ENCODE data around the gene COG5. TPM values are rescaled to one million over a fixed set of nuclear protein-coding genes. Genes with fewer than 3 reads are reported as not detected.

The COG5 gene
- total and polyA plus RNA-seq, 2 of the 8 experiments (the other 6 are each of a cell fraction or from before 2014, with no cell fraction given), result 10.5 to 28.1 TPM

GRCh38 chr7:107233981-107234380 is 329.7 kb downstream of the COG5 start:
- 94% methylated on average over 1 of the region's 1 CpG; no CpG with 5 or more reads in 1 of the 2 experiments for WGBS, 2 experiments (ENCODE audit: extremely low coverage in 1 of 2, insufficient coverage in 1 of 2, insufficient read length in 1 of 2, insufficient replicate concordance in 2 of 2, low coverage in 1 of 2, low lambda C conversion rate in 2 of 2, missing lambda C conversion rate in 1 of 2)
- H4K20me1 ChIP-seq (replicated peaks in 1 of 2; ENCODE audit: control insufficient read depth in 1 of 2, insufficient read depth in 2 of 2, low read length in 2 of 2), result no peaks in the 10 kb centered on the region
- no peak overlapping the region for H3K14ac ChIP-seq (ENCODE audit: insufficient read length)
- no peak for FAIRE-seq
- no peak overlapping the region for H2AFZ ChIP-seq (ENCODE audit: low read length)
- H3K18ac ChIP-seq (ENCODE audit: extremely low read depth, low read length), result no peak overlapping the region
- H3K9ac ChIP-seq (replicated peaks in 1 of 4; ENCODE audit: extremely low read depth in 1 of 4, low read depth in 3 of 4, low read length in 3 of 4), result no peak overlapping the region
- no peak overlapping the region for H2AK5ac ChIP-seq (ENCODE audit: low read depth, low read length)
- no peak overlapping the region for H3K56ac ChIP-seq (replicated peaks; ENCODE audit: insufficient read length, low read depth, low read length)
- no peaks in the 10 kb centered on the region for H3K23me2 ChIP-seq (ENCODE audit: low read depth, low read length)
- H3K79me2 ChIP-seq (ENCODE audit: control insufficient read depth in 1 of 2, insufficient read depth in 2 of 2, low read length in 2 of 2), result no peaks in the 10 kb centered on the region
- H2BK5ac ChIP-seq (ENCODE audit: low read depth, low read length), result no peak overlapping the region
- no peak for DNase-seq (ENCODE audit: low read depth in 1 of 2, low spot score in 2 of 2)
- H3K9me3 ChIP-seq (ENCODE audit: insufficient read depth in 2 of 2, low read depth in 1 of 2, low read length in 1 of 2), result no peaks in the 10 kb centered on the region
- H4K5ac ChIP-seq (ENCODE audit: insufficient read length, low read depth, low read length), result no peak overlapping the region
- no peak overlapping the region for H3K27ac ChIP-seq (ENCODE audit: low read depth, low read length)
- H2BK12ac ChIP-seq (ENCODE audit: low read depth, low read length), result no peak overlapping the region
- H2BK20ac ChIP-seq (ENCODE audit: low read length), result no peak overlapping the region
- CTCF ChIA-PET (ENCODE audit: partially characterized antibody), result interaction anchor here (0.6 to 1.4 kb wide), 3 partner anchors 85 to 229 kb away, joined by 3 to 4 read pairs (median 3); no protein-coding TSS in a partner anchor
- H2BK15ac ChIP-seq (ENCODE audit: low read length), result no peak overlapping the region
- POLR2A ChIA-PET (ENCODE audit: partially characterized antibody), result no interaction called here
- H3K4me1 ChIP-seq (replicated peaks in 1 of 4; ENCODE audit: control insufficient read depth in 3 of 4, insufficient read depth in 4 of 4, low read length in 3 of 4), result peaks cover 0 to 9% (median 2%) of the 10 kb centered on the region in 4 experiments; a peak in 3 of 7 replicates
- H3K27me3 ChIP-seq (replicated peaks in 1 of 4; ENCODE audit: control insufficient read depth in 3 of 4, extremely low read depth in 1 of 4, insufficient read depth in 3 of 4, low read length in 3 of 4), result peaks cover 0 to 1% (median 0%) of the 10 kb centered on the region in 4 experiments; a peak in 1 of 7 replicates
- H4K8ac ChIP-seq (ENCODE audit: extremely low read depth, insufficient read depth, low read length), result no peak overlapping the region
- H2BK120ac ChIP-seq (replicated peaks; ENCODE audit: low read depth, low read length), result no peak overlapping the region
- H3K36me3 ChIP-seq (ENCODE audit: control insufficient read depth in 2 of 4, insufficient read depth in 4 of 4, low read length in 3 of 4), result no peaks in the 10 kb centered on the region
- H3K4me3 ChIP-seq (ENCODE audit: extremely low read depth in 1 of 4, insufficient read depth in 2 of 4, low read depth in 3 of 4, low read length in 4 of 4), result no peak overlapping the region
- H3K4ac ChIP-seq (replicated peaks; ENCODE audit: insufficient read length, low read depth, low read length), result no peak overlapping the region
- H4K91ac ChIP-seq (replicated peaks; ENCODE audit: insufficient read length, low read length), result no peak overlapping the region
- H3K4me2 ChIP-seq (ENCODE audit: insufficient read depth in 1 of 2, low read depth in 2 of 2, low read length in 2 of 2), result no peak overlapping the region
- no peak overlapping the region for H3K23ac ChIP-seq (ENCODE audit: insufficient read length)
- no peaks in the 10 kb centered on the region for H3K79me1 ChIP-seq (ENCODE audit: low read depth, low read length)
- TF ChIP-seq FOSL1 (IDR thresholded peaks at IDR 0.05; ENCODE audit: insufficient read depth, low read depth, low read length), result no peak
- TF ChIP-seq E2F6 (IDR thresholded peaks at IDR 0.05), result no peak
- TF ChIP-seq CBX5 (IDR thresholded peaks at IDR 0.05; ENCODE audit: low read depth, low read length), result no peak
- TF ChIP-seq ATF2 (IDR thresholded peaks at IDR 0.05; ENCODE audit: low read length), result no peak
- no peak for TF ChIP-seq POU5F1 (IDR thresholded peaks at IDR 0.05; ENCODE audit: low read depth, low read length)
- TF ChIP-seq HDAC6 (IDR thresholded peaks at IDR 0.05; ENCODE audit: low read depth, low read length), result no peak
- no peak for TF ChIP-seq JUN (IDR thresholded peaks at IDR 0.05; ENCODE audit: low read depth, low read length)
- TF ChIP-seq USF2 (IDR thresholded peaks at IDR 0.05; ENCODE audit: low read length), result no peak
- TF ChIP-seq CEBPB (IDR thresholded peaks at IDR 0.05; ENCODE audit: low read depth, low read length), result no peak
- no peak for TF ChIP-seq EP300 (IDR thresholded peaks at IDR 0.05; ENCODE audit: borderline replicate concordance in 1 of 2, low read depth in 2 of 2, low read length in 2 of 2)
- TF ChIP-seq NRF1 (IDR thresholded peaks at IDR 0.05; ENCODE audit: low read depth, low read length), result no peak
